Skeletal muscle satellite cell (primary cell): Measurements from ENCODE around the gene VAX1. TPM values are rescaled to one million over a fixed set of nuclear protein-coding genes. Genes with fewer than 3 reads are reported as not detected.
"Not testable (repeated sequence)": the region's sequence is repeated elsewhere in the genome, so short reads cannot be mapped to it uniquely, and the experiment has no call there.

Source experiments
- H3K27me3 ChIP-seq: 2 replicates; pipeline ENCODE4 v1.7.0; 2013; ENCODE audit warnings: low read length; ENCODE audit not compliant: control insufficient read depth, insufficient read depth
- H3K36me3 ChIP-seq: 2 replicates; pipeline ENCODE4 v1.7.0; 2013; ENCODE audit warnings: mild to moderate bottlenecking, control low read depth, low read length; ENCODE audit not compliant: insufficient read depth
- H3K4me1 ChIP-seq: 2 replicates; pipeline ENCODE4 v1.7.0; 2013; ENCODE audit warnings: low read length; ENCODE audit not compliant: control insufficient read depth, insufficient read depth
- H3K4me2 ChIP-seq: 2 replicates; pipeline ENCODE4 v1.7.0; 2013; ENCODE audit warnings: mild to moderate bottlenecking, low read length
- H3K4me3 ChIP-seq: 2 replicates; pipeline ENCODE4 v1.7.0; 2013; ENCODE audit warnings: low read length
- H3K9ac ChIP-seq: 2 replicates; pipeline ENCODE4 v1.7.0; 2013; ENCODE audit warnings: mild to moderate bottlenecking, low read depth, low read length, moderate library complexity
- H3K9me3 ChIP-seq: replicated peaks from 2 replicates; pipeline ENCODE4 v1.7.0; 2013; ENCODE audit warnings: mild to moderate bottlenecking, control low read depth, low read length
- small RNA-seq: library from RNA; depleted of rRNA; stranded (forward); fragments of <200 nt; gene quantifications from one replicate; pipeline ENCODE3, GENCODE V24; 2012

VAX1 gene

GRCh38 chr10:117090834-117091233, 47.2 kb downstream of the VAX1 start:
- H3K4me1 ChIP-seq: no peaks in the 10 kb centered on the region
- no peaks in the 10 kb centered on the region for H3K9me3 ChIP-seq
- H3K4me2 ChIP-seq: no peak overlapping the region
- H3K36me3 ChIP-seq: no peaks in the 10 kb centered on the region
- H3K4me3 ChIP-seq: no peak overlapping the region
- H3K27me3 ChIP-seq: peaks cover 17% of the 10 kb centered on the region
- no peak overlapping the region for H3K9ac ChIP-seq

- Histone ChIP-seq H3K4me1 (no peaks in the 10 kb centered on the region), H3K9ac (no peak overlapping the region), H3K27me3 (peaks cover 13% of the 10 kb centered on the region), H3K4me3 (no peak overlapping the region), H3K4me2 (no peak overlapping the region), H3K9me3 (no peaks in the 10 kb centered on the region), H3K36me3 (no peaks in the 10 kb centered on the region)
Observed at GRCh38 chr10:117087521-117087920, 50.5 kb downstream of the VAX1 start.

- no peaks in the 10 kb centered on the region for H3K36me3 ChIP-seq
- no peak overlapping the region for H3K4me3 ChIP-seq
- no peaks in the 10 kb centered on the region for H3K4me1 ChIP-seq
- H3K27me3 ChIP-seq: peaks cover 3% of the 10 kb centered on the region
- no peaks in the 10 kb centered on the region for H3K9me3 ChIP-seq
- no peak overlapping the region for H3K9ac ChIP-seq
- no peak overlapping the region for H3K4me2 ChIP-seq
Observed at GRCh38 chr10:117086546-117086945, 51.5 kb downstream of the VAX1 start.

- not testable (repeated sequence) for H3K27me3 ChIP-seq, H3K9ac ChIP-seq, H3K36me3 ChIP-seq, H3K4me2 ChIP-seq, H3K9me3 ChIP-seq, H3K4me3 ChIP-seq, H3K4me1 ChIP-seq
Observed at GRCh38 chr10:117084421-117085246, 53.4 kb downstream of the VAX1 start.

Small RNAs within 50 kb of the gene (small RNA-seq; reads per million reads assigned to genes)
- gene MIR3663: not detected
